Endothelial cell of umbilical vein (primary cell): ENCODE data around the gene NUP58. TPM values are rescaled to one million over a fixed set of nuclear protein-coding genes. Genes with fewer than 3 reads are reported as not detected.

Experiments used
- BruUV-seq: library from RNA; stranded (reverse); fragments of 400-500 nt; replicated peaks from 2 replicates; lab custom pipeline; 2021; lab: Mats Ljungman, UMichigan
- CTCF ChIA-PET: fragments of 300-600, 350-600 bp; sonication (Branson Sonifier 250); formaldehyde crosslinking; loops from one replicate; lab custom pipeline; 2021; ENCODE audit warnings: antibody characterized with exemption, inconsistent platforms; lab: Charles Lee
- POLR2A ChIA-PET: fragments of 300-600, 350-600 bp; sonication (Branson Sonifier 250); formaldehyde crosslinking; loops from one replicate; lab custom pipeline; 2021; ENCODE audit warnings: antibody characterized with exemption, inconsistent platforms; lab: Charles Lee
- DNase-seq: peaks from one replicate; pipeline ENCODE4 v3.0.0-alpha.2; 2011; ENCODE audit warnings: low read depth, low spot score
- FAIRE-seq: peaks from 2 replicates; lab custom pipeline; 2011; peaks lifted over from hg19 to GRCh38; lab: Jason Lieb, UNC
- H2AFZ ChIP-seq: 2 replicates; pipeline ENCODE4 v1.6.0; 2012; ENCODE audit warnings: low read depth, low read length, control low read depth, inconsistent platforms
- H3K27ac ChIP-seq: 2 replicates; pipeline ENCODE4 v1.5.1; 2011; ENCODE audit warnings: low read depth, mild to moderate bottlenecking, control low read depth, low read length, moderate library complexity; ENCODE audit not compliant: insufficient read depth
- H3K27me3 ChIP-seq, 2 experiments: 2 replicates each; pipeline versions ENCODE4 v1.6.0 to v1.6.1; 2011; ENCODE audit warnings: low read length in 2 of 2, mixed read lengths in 1 of 2; ENCODE audit not compliant: control insufficient read depth in 2 of 2, insufficient read depth in 2 of 2
- H3K36me3 ChIP-seq, 2 experiments: 2 replicates in 1 of 2; 3 replicates in 1 of 2; pipeline ENCODE4 v1.5.1; 2011; ENCODE audit warnings: low read length in 2 of 2, mild to moderate bottlenecking in 1 of 2, moderate library complexity in 1 of 2; ENCODE audit not compliant: control insufficient read depth in 2 of 2, insufficient read depth in 2 of 2; ENCODE audit errors: extremely low read depth in 1 of 2
- H3K4me1 ChIP-seq: 3 replicates; pipeline ENCODE4 v1.5.1; 2011; ENCODE audit warnings: mild to moderate bottlenecking, low read length; ENCODE audit not compliant: control insufficient read depth, insufficient read depth; ENCODE audit errors: extremely low read depth
- H3K4me2 ChIP-seq: 2 replicates; pipeline ENCODE4 v1.6.1; 2011; ENCODE audit warnings: low read length, control low read depth, mixed read lengths; ENCODE audit not compliant: insufficient read depth
- H3K4me3 ChIP-seq, 3 experiments: fragments of 200-600 bp in 1 of 3; sonication (generic), shearing (Covaris generic) in 1 of 3; replicated peaks in 1 of 3; 2 replicates each; pipeline ENCODE4 v1.5.1; 2011 to 2016; ENCODE audit warnings: control low read depth in 3 of 3, low read length in 3 of 3, mild to moderate bottlenecking in 2 of 3, inconsistent platforms in 1 of 3, low read depth in 1 of 3, moderate library complexity in 1 of 3; ENCODE audit not compliant: insufficient read depth in 1 of 3
- H3K79me2 ChIP-seq: 2 replicates; pipeline ENCODE4 v1.6.0; 2012; ENCODE audit warnings: low read length, inconsistent platforms; ENCODE audit not compliant: control insufficient read depth, insufficient read depth
- H3K9ac ChIP-seq: replicated peaks from 2 replicates; pipeline ENCODE3; 2011; ENCODE audit warnings: low read length, control low read depth; ENCODE audit not compliant: insufficient read depth; ENCODE audit errors: extremely low read depth
- H3K9me1 ChIP-seq: replicated peaks from 3 replicates; pipeline ENCODE4 v1.6.0; 2011; ENCODE audit warnings: mild to moderate bottlenecking, low read length; ENCODE audit not compliant: control insufficient read depth, insufficient read depth; ENCODE audit errors: extremely low read depth
- H3K9me3 ChIP-seq: replicated peaks from 2 replicates; pipeline ENCODE4 v1.5.1; 2012; ENCODE audit warnings: low read length, inconsistent platforms; ENCODE audit not compliant: control insufficient read depth, insufficient read depth
- H4K20me1 ChIP-seq: replicated peaks from 2 replicates; pipeline ENCODE3; 2011; ENCODE audit warnings: mild to moderate bottlenecking, low read length; ENCODE audit not compliant: control insufficient read depth, insufficient read depth; ENCODE audit errors: extremely low read depth
- EZH2 ChIP-seq: IDR thresholded peaks from 2 replicates; pipeline ENCODE4 v1.6.1; 2012; ENCODE audit warnings: borderline replicate concordance, low read depth, mild to moderate bottlenecking, moderate library complexity, low read length, inconsistent platforms; ENCODE audit not compliant: severe bottlenecking
- FOS ChIP-seq: IDR thresholded peaks from 2 replicates; pipeline ENCODE4 v1.6.1; 2011; ENCODE audit warnings: mild to moderate bottlenecking, low read length, moderate library complexity, borderline replicate concordance; ENCODE audit not compliant: insufficient read depth
- GATA2 ChIP-seq: IDR thresholded peaks from 2 replicates; pipeline ENCODE4 v1.7.0; 2011; ENCODE audit warnings: low read depth, mild to moderate bottlenecking, moderate library complexity, mixed read lengths, low read length; ENCODE audit not compliant: insufficient read length, insufficient read depth
- JUN ChIP-seq: IDR thresholded peaks from 2 replicates; pipeline ENCODE4 v1.6.1; 2011; ENCODE audit warnings: borderline replicate concordance, low read depth; ENCODE audit not compliant: insufficient read length, insufficient read depth
- MYC ChIP-seq: IDR thresholded peaks from one replicate; pipeline ENCODE4 v1.6.1; 2011; ENCODE audit warnings: mild to moderate bottlenecking, low read depth, low read length
- POLR2A ChIP-seq: IDR thresholded peaks from 2 replicates; pipeline ENCODE4 v1.6.1; 2012; ENCODE audit warnings: low read depth, mild to moderate bottlenecking, control low read depth, low read length
- POLR2AphosphoS5 ChIP-seq: IDR thresholded peaks from 2 replicates; pipeline ENCODE4 v1.6.1; 2012; ENCODE audit warnings: low read depth, mild to moderate bottlenecking, control low read depth, low read length, moderate library complexity; ENCODE audit not compliant: insufficient read depth
- dilution Hi-C: fragments of 300-500 bp; cut with MboI; formaldehyde crosslinking; loops from one replicate; pipeline ENCODE4 v1.15.0; 2019; ENCODE audit warnings: low sequenced_read_pairs; ENCODE audit not compliant: extremely low pct_ligation_motif_present
- intact Hi-C: fragments of 100-400 bp; cut with micrococcal nuclease; formaldehyde crosslinking; loops from one replicate; pipeline ENCODE4 v1.10.0; 2022
- polyA plus RNA-seq, 4 experiments: library from polyadenylated mRNA; depleted of rRNA in 3 of 4; stranded (reverse) in 3 of 4; unstranded in 1 of 4; fragments of >200 nt; gene quantifications; 2 replicates each; pipeline versions ENCODE4 v1.2.1 to v1.2.3, GENCODE V29; 2011 to 2012; ENCODE audit warnings: missing spikeins in 1 of 4
- total RNA-seq: library from RNA; stranded (reverse); gene quantifications from 2 replicates; pipeline ENCODE4 v1.2.3, GENCODE V29; 2021
- TF ChIP-seq, protein P1 (sequence below), 2 donors: IDR thresholded peaks; 1 replicate in 1 of 2; 2 replicates in 1 of 2; pipeline ENCODE4 v1.5.1; 2011; ENCODE audit warnings: low read length in 2 of 2, mild to moderate bottlenecking in 2 of 2, moderate library complexity in 2 of 2, control low read depth in 1 of 2, inconsistent platforms in 1 of 2, low read depth in 1 of 2; ENCODE audit not compliant: insufficient read depth in 1 of 2; ENCODE audit errors: extremely low read depth in 1 of 2
- TF ChIP-seq, protein P2 (sequence below): IDR thresholded peaks from 2 replicates; pipeline ENCODE4 v1.6.1; 2011; ENCODE audit not compliant: insufficient read depth, insufficient read length

NUP58 gene
- total and polyA plus RNA-seq, 2 donors (not counting 3 experiments of a cell fraction or from before 2014, with no cell fraction given), result 28.5 to 49.6 TPM

DNA sequence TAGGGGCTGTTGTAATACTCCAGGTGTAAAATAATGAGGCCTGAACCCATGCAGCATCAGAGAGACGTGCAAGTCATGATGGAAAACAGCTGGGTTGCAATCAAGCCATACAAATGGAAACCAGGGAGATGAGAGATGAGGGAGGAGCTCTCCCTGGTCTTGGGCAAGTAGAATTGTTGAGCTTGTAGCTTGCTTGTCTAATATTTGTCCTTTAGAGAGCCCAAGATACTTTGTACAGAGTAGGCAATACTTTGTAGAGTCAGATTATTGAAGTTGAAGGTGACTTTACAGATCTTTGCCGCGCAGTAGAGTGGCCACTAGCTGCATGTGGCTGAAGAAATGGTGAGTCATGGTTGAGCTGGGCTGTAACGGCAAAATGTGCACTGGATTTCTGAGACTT lies 78.7 kb downstream of the NUP58 start:
- Histone ChIP-seq H3K27ac (no peak overlapping the region), H3K4me3 (no peak overlapping the region), H3K9me3 (no peaks in the 10 kb centered on the region), H3K27me3 (peaks cover 14 to 20% of the 10 kb centered on the region in 2 experiments), H3K36me3 (no peaks in the 10 kb centered on the region), H3K79me2 (no peaks in the 10 kb centered on the region), H4K20me1 (no peaks in the 10 kb centered on the region), H2AFZ (no peak overlapping the region), H3K9ac (no peak overlapping the region), H3K4me2 (no peak overlapping the region), H3K9me1 (no peaks in the 10 kb centered on the region), H3K4me1 (no peaks in the 10 kb centered on the region)
- intact Hi-C loops (no loop called here), dilution Hi-C loops (no loop called here)
- ChIA-PET POLR2A (no interaction called here), CTCF (no interaction called here)
- BruUV-seq, result no TSS peak
- FAIRE-seq (no peak), DNase-seq (no peak)
- no peak for TF ChIP-seq MYC
- TF ChIP-seq POLR2AphosphoS5, result no peak
- TF ChIP-seq JUN, result no peak
- TF ChIP-seq, protein P1, sequence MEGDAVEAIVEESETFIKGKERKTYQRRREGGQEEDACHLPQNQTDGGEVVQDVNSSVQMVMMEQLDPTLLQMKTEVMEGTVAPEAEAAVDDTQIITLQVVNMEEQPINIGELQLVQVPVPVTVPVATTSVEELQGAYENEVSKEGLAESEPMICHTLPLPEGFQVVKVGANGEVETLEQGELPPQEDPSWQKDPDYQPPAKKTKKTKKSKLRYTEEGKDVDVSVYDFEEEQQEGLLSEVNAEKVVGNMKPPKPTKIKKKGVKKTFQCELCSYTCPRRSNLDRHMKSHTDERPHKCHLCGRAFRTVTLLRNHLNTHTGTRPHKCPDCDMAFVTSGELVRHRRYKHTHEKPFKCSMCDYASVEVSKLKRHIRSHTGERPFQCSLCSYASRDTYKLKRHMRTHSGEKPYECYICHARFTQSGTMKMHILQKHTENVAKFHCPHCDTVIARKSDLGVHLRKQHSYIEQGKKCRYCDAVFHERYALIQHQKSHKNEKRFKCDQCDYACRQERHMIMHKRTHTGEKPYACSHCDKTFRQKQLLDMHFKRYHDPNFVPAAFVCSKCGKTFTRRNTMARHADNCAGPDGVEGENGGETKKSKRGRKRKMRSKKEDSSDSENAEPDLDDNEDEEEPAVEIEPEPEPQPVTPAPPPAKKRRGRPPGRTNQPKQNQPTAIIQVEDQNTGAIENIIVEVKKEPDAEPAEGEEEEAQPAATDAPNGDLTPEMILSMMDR (IDR thresholded peaks at IDR 0.05; ENCODE audit: extremely low read depth in 1 of 2, insufficient read depth in 1 of 2, low read depth in 1 of 2, low read length in 2 of 2), result no peak
- no peak for TF ChIP-seq POLR2A
- no peak for TF ChIP-seq GATA2
- TF ChIP-seq EZH2, result no peak
- TF ChIP-seq, protein P2, sequence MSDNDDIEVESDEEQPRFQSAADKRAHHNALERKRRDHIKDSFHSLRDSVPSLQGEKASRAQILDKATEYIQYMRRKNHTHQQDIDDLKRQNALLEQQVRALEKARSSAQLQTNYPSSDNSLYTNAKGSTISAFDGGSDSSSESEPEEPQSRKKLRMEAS, result no peak
- TF ChIP-seq FOS, result no peak
